Ammon's horn (tissue), 1 donor: Measurements from ENCODE around the gene SPATA31C1.
"Not testable (repeated sequence)": the region's sequence is repeated elsewhere in the genome, so short reads cannot be mapped to it uniquely, and the experiment has no call there.

ENCODE experiments used
- DNase-seq: peaks from one replicate; pipeline ENCODE4 v3.0.0-alpha.2; 2016; ENCODE audit warnings: low spot score

Gene SPATA31C1

GRCh38 chr9:87917662-87918061 lies at the start of gene SPATA31C1:
Gene SPATA31C1 (plus strand): TSS chr9:87917962.
- DNase-seq = not testable (repeated sequence)

DNA sequence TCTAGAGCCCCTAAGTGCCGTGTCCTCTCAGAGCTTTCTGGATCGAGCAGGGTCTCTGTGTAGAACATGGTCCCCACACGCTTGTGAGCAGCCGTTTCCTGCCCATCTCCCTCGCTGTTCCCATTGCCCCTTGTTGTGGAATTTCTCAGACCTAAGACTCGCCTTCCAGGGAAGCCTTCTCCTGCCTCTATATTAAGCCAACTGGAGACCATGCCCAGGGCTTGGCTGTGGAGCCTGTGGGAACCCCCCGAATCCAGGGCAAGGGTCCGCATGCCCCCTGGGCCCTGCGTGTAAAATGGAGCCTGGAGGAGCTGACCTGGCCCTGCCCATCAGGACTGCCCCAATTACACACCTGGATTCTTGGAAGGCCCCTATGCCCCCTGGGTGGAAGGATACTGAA lies 49.6 kb upstream of the SPATA31C1 start:
- DNase-seq = no peak

- no peak for DNase-seq
Observed at GRCh38 chr9:87868635-87869034, 49.1 kb upstream of the SPATA31C1 start.

DNA sequence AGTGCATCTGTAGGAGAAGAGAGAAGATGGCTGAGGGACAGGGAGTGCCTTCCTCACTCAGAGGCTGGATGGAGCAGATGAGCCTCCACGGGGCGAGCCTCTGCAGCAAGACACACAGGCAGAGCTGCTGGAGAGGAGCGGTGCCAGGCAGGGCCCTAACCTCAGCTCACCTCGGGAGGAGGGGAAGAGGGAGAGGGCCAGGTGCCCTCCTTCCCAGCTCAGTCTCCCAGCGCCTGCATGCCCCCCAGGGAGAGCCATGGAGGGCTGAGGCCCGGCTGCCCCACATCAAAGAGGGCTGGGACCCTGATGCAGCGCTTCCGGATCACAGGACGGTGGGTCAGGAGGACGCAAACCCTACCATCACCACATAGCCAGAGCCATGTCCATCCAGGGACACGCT lies 48.7 kb upstream of the SPATA31C1 start:
- no peak for DNase-seq

- DNase-seq = no peak
Observed at GRCh38 chr9:87871425-87872078, 46.2 kb upstream of the SPATA31C1 start.

GRCh38 chr9:87872079-87872624 lies 45.6 kb upstream of the SPATA31C1 start:
- peak; percentile 55 for DNase-seq

- DNase-seq = no peak
Observed at GRCh38 chr9:87873607-87874303, 44.0 kb upstream of the SPATA31C1 start.

DNA sequence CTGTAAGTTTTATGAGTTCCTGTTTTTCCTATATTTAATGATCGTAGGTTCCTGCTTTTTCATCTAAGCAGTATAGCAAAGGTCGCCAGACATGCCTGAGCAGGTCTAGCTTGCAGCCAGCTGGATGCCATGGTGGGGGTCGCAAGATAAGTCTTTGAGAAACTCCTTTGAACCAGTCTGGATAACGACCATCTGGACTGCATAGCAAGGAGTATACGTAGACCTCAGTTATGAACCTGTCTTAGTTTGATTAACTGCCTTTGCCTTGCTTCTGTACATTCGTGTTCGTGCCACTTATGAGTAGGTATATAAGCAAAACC lies 43.5 kb upstream of the SPATA31C1 start:
- DNase-seq = no peak

- DNase-seq = no peak
Observed at GRCh38 chr9:87875060-87875459, 42.7 kb upstream of the SPATA31C1 start.

GRCh38 chr9:87875831-87876545 lies 41.8 kb upstream of the SPATA31C1 start:
- DNase-seq = no peak

- no peak for DNase-seq
Observed at GRCh38 chr9:87876708-87877107, 41.1 kb upstream of the SPATA31C1 start.

GRCh38 chr9:87878989-87879511 lies 38.7 kb upstream of the SPATA31C1 start:
- DNase-seq = no peak

DNA sequence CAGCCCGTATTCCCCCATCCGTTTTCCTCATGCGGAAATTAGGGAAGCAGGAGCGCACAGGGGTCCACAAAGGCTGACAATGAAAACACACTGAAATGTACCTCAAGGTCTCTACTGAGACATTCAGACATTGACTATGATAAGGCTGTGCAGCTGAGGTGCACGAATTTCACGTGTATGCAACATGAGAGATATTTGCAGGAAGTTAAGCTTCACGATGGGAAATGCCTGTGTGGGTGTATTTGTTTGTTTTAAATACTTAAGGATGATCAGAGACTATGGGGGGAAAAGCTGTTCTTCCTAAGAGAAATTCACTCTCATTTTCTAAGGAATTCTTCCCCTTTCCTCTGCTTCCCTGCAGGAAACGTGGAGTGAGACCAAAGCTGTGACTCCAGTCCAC lies 37.6 kb upstream of the SPATA31C1 start:
- DNase-seq = no peak

GRCh38 chr9:87880683-87881082 lies 37.1 kb upstream of the SPATA31C1 start:
- DNase-seq = no peak

DNA sequence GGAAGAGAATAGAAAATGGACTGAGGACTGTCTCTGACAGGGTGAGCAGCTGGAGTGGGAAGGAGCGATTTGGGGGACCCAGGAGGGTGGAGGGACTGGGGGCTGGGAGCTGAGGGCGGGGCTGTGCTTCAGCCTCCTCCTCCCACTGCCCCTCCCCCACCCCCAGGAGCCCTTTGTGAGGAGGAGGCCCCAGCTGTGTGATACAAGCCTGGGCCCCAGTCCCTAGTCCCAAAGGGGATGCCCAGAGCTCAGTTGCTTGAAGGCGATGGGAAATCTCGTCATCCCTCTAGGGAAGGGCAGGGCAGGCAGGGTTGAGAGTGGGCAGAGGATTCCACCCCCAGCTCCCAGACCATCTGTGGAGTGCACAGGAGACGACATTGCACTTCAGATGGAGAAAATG lies 35.1 kb upstream of the SPATA31C1 start, which contains the start of gene SPATA31E1:
Gene SPATA31E1 (plus strand): TSS at position 251 of the 400 bp plus-strand sequence. CDS start 15 bp downstream, at position 266.
- no peak for DNase-seq

DNA sequence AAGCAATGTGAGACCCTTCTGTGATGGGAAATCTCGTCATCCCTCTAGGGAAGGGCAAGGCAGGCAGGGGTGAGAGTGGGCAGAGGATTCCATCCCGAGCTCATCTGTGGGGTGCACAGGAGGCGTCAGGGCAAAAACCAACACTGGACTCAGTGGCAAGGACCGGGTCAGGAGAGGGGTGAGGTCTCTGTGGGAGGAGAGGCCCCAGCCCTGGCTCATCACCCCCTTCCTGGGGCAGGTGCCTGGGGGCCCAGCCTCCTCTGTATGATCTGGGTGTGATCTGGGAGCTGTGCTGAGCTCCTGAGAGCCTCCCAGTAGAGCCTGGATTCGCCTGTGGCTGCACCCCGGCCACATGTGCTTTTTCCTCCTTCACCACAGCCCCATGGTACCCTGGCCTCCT lies 34.5 kb upstream of the SPATA31C1 start:
- no peak for DNase-seq

GRCh38 chr9:87883990-87884389 lies 33.8 kb upstream of the SPATA31C1 start:
- DNase-seq = no peak

DNA sequence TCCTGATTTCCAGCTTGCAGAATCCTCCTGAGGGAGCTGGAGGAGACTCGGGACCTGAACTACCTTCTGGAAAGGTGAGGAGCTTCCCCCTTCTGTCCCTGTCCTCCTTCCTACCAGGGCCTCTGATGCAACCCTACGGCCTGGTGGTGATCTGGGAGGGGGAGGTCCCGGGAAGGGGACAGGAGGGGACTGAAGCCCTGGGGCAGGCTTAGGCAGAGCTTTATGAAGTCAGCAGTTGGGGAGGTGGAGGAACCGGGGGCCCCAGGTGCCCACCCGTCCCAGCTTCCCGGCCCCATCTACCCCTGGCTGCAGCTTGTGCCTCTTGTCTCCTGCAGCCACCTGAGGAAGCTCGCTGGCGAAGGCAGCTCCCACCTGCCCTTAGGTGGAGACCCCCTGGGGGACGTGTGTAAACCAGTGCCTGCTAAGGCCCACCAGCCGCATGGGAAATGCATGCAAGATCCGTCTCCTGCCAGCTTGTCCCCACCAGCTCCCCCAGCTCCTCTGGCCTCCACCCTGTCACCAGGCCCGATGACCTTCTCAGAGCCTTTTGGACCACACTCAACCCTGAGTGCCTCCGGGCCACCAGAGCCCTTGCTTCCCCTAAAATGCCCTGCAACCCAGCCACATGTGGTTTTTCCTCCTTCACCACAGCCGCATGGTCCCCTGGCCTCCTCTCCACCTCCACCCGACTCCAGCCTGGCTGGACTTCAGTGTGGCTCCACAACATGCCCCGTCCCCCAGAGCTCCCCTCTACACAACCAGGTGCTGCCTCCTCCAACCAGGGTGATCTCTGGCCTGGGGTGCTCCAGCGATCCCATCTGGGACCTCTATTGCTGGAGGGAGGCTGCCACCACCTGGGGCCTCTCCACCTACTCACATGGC lies 32.9 kb upstream of the SPATA31C1 start:
- no peak for DNase-seq

- DNase-seq = no peak
Observed at GRCh38 chr9:87885484-87886189, 32.1 kb upstream of the SPATA31C1 start.

- no peak for DNase-seq
Observed at GRCh38 chr9:87886210-87886932, 31.4 kb upstream of the SPATA31C1 start.
